Skeletal muscle satellite cell (primary cell): ENCODE results near the gene TNRC6B.
"Not testable (repeated sequence)": the region's sequence is repeated elsewhere in the genome, so short reads cannot be mapped to it uniquely, and the experiment has no call there.

Experiments used
- H3K27me3 ChIP-seq: 2 replicates; pipeline ENCODE4 v1.7.0; 2013; ENCODE audit warnings: low read length; ENCODE audit not compliant: control insufficient read depth, insufficient read depth
- H3K36me3 ChIP-seq: 2 replicates; pipeline ENCODE4 v1.7.0; 2013; ENCODE audit warnings: mild to moderate bottlenecking, control low read depth, low read length; ENCODE audit not compliant: insufficient read depth
- H3K4me1 ChIP-seq: 2 replicates; pipeline ENCODE4 v1.7.0; 2013; ENCODE audit warnings: low read length; ENCODE audit not compliant: control insufficient read depth, insufficient read depth
- H3K4me2 ChIP-seq: 2 replicates; pipeline ENCODE4 v1.7.0; 2013; ENCODE audit warnings: mild to moderate bottlenecking, low read length
- H3K4me3 ChIP-seq: 2 replicates; pipeline ENCODE4 v1.7.0; 2013; ENCODE audit warnings: low read length
- H3K9ac ChIP-seq: 2 replicates; pipeline ENCODE4 v1.7.0; 2013; ENCODE audit warnings: mild to moderate bottlenecking, low read depth, low read length, moderate library complexity
- H3K9me3 ChIP-seq: replicated peaks from 2 replicates; pipeline ENCODE4 v1.7.0; 2013; ENCODE audit warnings: mild to moderate bottlenecking, control low read depth, low read length

Gene TNRC6B

DNA sequence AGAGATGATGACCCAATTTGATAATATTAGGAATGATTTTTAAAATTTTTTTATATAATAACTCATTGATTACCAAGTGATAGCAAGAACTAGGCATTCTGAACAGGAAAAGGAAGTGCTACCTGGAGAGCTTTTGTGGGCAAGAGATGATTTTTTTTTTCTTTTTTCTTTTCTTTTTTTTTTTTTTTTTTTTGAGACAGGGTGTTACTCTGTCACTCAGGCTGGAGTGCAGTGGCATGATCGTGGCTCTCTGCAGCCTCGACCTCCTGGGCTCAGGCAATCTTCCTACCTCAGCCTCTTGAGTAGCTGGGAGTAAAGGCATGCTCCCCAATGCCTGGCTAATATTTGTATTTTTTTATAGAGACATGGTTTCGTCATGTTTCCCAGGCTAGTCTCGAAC is 40.4 kb downstream of the TNRC6B start:
- no peak overlapping the region for H3K4me2 ChIP-seq
- H3K4me1 ChIP-seq, result peaks cover 7% of the 10 kb centered on the region
- H3K9ac ChIP-seq, result no peak overlapping the region
- no peak overlapping the region for H3K4me3 ChIP-seq
- peaks cover 2% of the 10 kb centered on the region for H3K36me3 ChIP-seq
- no peaks in the 10 kb centered on the region for H3K27me3 ChIP-seq
- no peaks in the 10 kb centered on the region for H3K9me3 ChIP-seq

GRCh38 chr22:40218723-40219294 is 41.1 kb downstream of the TNRC6B start:
- Histone ChIP-seq H3K4me3 (no peak overlapping the region), H3K4me1 (peaks cover 7% of the 10 kb centered on the region), H3K9ac (no peak overlapping the region), H3K36me3 (no peaks in the 10 kb centered on the region), H3K27me3 (no peaks in the 10 kb centered on the region), H3K9me3 (no peaks in the 10 kb centered on the region), H3K4me2 (no peak overlapping the region)

GRCh38 chr22:40220316-40221054 is 42.8 kb downstream of the TNRC6B start:
- Histone ChIP-seq H3K4me2 (peak overlapping the region; percentile 2), H3K9me3 (no peaks in the 10 kb centered on the region), H3K4me3 (no peak overlapping the region), H3K36me3 (no peaks in the 10 kb centered on the region), H3K27me3 (no peaks in the 10 kb centered on the region), H3K4me1 (peaks cover 7% of the 10 kb centered on the region), H3K9ac (no peak overlapping the region)

- no peak overlapping the region for H3K9ac ChIP-seq
These were observed 43.3 kb downstream of the TNRC6B start for GRCh38 chr22:40221055-40221414.

GRCh38 chr22:40222979-40223378 is 45.3 kb downstream of the TNRC6B start:
- not testable (repeated sequence) for H3K4me3 ChIP-seq, H3K4me1 ChIP-seq, H3K27me3 ChIP-seq, H3K9ac ChIP-seq, H3K4me2 ChIP-seq, H3K36me3 ChIP-seq, H3K9me3 ChIP-seq

More at GRCh38 chr22:40221055-40221414, 43.3 kb downstream of the TNRC6B start:
- Histone ChIP-seq H3K4me1 (peaks cover 7% of the 10 kb centered on the region), H3K9me3 (no peaks in the 10 kb centered on the region), H3K27me3 (no peaks in the 10 kb centered on the region), H3K4me2 (peak overlapping the region; percentile 2), H3K4me3 (no peak overlapping the region), H3K36me3 (no peaks in the 10 kb centered on the region)

- peaks cover 7% of the 10 kb centered on the region for H3K4me1 ChIP-seq
- no peaks in the 10 kb centered on the region for H3K9me3 ChIP-seq
- peaks cover 5% of the 10 kb centered on the region for H3K36me3 ChIP-seq
- H3K9ac ChIP-seq, result no peak overlapping the region
- no peak overlapping the region for H3K4me3 ChIP-seq
- no peak overlapping the region for H3K4me2 ChIP-seq
- H3K27me3 ChIP-seq, result no peaks in the 10 kb centered on the region
These were observed 47.0 kb downstream of the TNRC6B start for GRCh38 chr22:40224702-40225101.

DNA sequence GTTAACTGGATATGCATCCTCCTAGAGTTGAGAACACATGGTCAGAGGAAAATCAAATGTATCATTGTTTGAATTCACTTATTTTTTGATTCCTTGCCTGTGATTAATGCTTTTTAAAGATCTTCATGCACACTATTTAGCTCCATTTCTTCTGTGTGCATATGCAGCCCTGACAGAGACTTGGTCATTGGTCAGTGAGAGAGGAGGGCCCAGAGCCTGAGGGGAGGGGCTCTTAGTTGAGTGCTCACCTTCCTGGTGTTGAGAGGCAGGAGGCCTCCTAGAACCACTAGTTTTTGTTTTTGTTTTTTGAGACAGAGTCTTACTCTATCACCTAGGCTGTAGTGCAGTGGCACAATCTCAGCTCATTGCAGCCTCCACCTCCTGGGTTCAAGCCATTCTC is 48.9 kb downstream of the TNRC6B start:
- Histone ChIP-seq H3K9ac (no peak overlapping the region), H3K4me2 (no peak overlapping the region), H3K4me3 (no peak overlapping the region), H3K9me3 (no peaks in the 10 kb centered on the region), H3K27me3 (no peaks in the 10 kb centered on the region), H3K4me1 (no peaks in the 10 kb centered on the region), H3K36me3 (peaks cover 8% of the 10 kb centered on the region)

DNA sequence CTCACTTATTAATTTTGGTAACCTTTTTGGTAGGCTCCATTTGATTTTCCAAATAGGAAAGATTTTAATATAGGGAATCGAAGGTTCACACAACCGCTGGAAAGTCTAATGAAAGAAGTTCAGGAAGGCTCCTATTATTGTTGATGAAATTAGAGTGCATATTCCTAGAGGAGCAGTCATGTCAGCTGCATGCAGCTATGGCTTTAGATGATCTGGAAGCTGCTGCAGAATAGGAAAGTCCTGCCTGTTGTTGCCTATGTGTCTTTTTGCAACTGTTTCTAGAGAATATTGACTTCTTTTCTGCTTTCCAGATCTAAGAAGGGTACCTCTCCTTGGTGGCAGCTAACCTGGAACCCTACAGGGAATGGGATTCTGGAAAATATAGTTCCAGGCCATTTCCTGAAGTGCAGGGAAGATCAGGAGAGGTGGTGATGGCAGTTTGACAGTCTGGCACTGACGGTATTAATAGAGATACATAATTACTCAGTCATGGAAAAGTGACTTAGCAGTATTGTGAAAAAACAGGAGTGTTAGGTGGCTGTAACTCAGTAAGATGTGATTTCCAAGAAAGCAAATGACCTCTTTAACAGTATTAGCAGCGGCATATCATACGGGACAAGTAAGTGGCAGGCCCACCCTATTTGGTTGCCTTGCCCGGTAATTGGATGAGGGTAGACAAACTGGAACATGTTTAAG is 54.0 kb downstream of the TNRC6B start:
- Histone ChIP-seq H3K4me3 (no peak overlapping the region), H3K36me3 (peaks cover 15% of the 10 kb centered on the region), H3K4me2 (no peak overlapping the region), H3K4me1 (peaks cover 17% of the 10 kb centered on the region), H3K9ac (no peak overlapping the region), H3K27me3 (no peaks in the 10 kb centered on the region), H3K9me3 (no peaks in the 10 kb centered on the region)

DNA sequence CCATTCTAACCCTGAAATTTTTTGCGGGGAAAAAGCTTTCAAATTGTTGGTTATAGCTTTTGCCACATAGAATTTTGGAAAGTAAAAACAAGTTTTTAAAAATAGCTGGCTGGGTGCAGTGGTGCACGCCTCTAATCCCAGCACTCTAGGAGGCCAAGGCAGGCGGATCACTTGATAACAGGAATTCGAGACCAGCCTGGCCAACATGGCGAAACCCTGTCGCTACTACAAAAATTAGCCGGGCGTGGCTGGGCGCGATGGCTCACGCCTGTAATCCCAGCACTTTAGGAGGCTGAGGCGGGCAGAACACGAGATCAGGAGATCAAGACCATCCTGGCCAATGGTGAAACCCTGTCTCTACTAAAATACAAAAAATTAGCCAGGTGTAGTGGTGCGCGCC is 54.9 kb downstream of the TNRC6B start:
- H3K9ac ChIP-seq, result no peak overlapping the region
- H3K9me3 ChIP-seq, result no peaks in the 10 kb centered on the region
- H3K36me3 ChIP-seq, result peaks cover 15% of the 10 kb centered on the region
- H3K4me1 ChIP-seq, result peaks cover 18% of the 10 kb centered on the region
- H3K4me3 ChIP-seq, result no peak overlapping the region
- no peak overlapping the region for H3K4me2 ChIP-seq
- no peaks in the 10 kb centered on the region for H3K27me3 ChIP-seq

DNA sequence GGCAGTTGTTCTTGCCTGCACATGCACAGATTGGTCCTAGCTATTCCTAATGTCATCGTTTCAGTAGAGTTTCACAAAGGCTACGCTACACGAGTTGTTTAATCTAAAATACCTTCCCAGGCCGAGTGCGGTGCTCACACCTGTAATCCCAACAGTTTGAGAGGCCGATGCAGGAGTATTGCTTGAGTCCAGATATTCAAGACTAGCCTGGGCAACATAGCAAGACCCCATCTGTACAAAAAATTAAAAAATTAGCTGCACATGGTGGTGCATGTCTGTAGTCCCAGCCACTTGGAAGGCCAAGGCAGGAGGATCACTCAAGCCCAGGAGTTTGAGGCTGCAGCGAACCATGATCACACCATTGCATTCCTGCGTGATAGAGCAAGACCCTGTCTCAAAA is 56.2 kb downstream of the TNRC6B start:
- Histone ChIP-seq H3K27me3 (no peaks in the 10 kb centered on the region), H3K4me2 (no peak overlapping the region), H3K9me3 (no peaks in the 10 kb centered on the region), H3K36me3 (peaks cover 12% of the 10 kb centered on the region), H3K9ac (no peak overlapping the region), H3K4me3 (no peak overlapping the region), H3K4me1 (peaks cover 31% of the 10 kb centered on the region)

- no peak overlapping the region for H3K9ac ChIP-seq
- no peaks in the 10 kb centered on the region for H3K9me3 ChIP-seq
- H3K27me3 ChIP-seq, result no peaks in the 10 kb centered on the region
- no peak overlapping the region for H3K4me3 ChIP-seq
- peaks cover 10% of the 10 kb centered on the region for H3K36me3 ChIP-seq
- H3K4me1 ChIP-seq, result peaks cover 39% of the 10 kb centered on the region
- H3K4me2 ChIP-seq, result no peak overlapping the region
These were observed 56.9 kb downstream of the TNRC6B start for GRCh38 chr22:40234658-40235057.
